Esophagus (tissue), 2 donors: ENCODE results near the gene KCNJ5. TPM values are rescaled to one million over a fixed set of nuclear protein-coding genes. Genes with fewer than 3 reads are reported as not detected.

ENCODE experiments used
- H3K27ac ChIP-seq, 2 donors: one replicate each; pipeline ENCODE4 v1.5.1; 2013; ENCODE audit warnings: low read depth in 2 of 2, mild to moderate bottlenecking in 2 of 2, inconsistent platforms in 1 of 2, low read length in 1 of 2, moderate library complexity in 1 of 2
- H3K27me3 ChIP-seq, 2 donors: one replicate each; pipeline ENCODE4 v1.6.1; 2013; ENCODE audit warnings: low read length in 2 of 2, control low read depth in 1 of 2, mild to moderate bottlenecking in 1 of 2; ENCODE audit not compliant: insufficient read depth in 2 of 2, control insufficient read depth in 1 of 2
- H3K36me3 ChIP-seq, 2 donors: one replicate each; pipeline ENCODE4 v1.6.1; 2013; ENCODE audit warnings: low read length in 1 of 2; ENCODE audit not compliant: control insufficient read depth in 2 of 2, insufficient read depth in 2 of 2
- H3K4me1 ChIP-seq, 2 donors: one replicate each; pipeline ENCODE4 v1.6.1; 2013; ENCODE audit warnings: low read length in 1 of 2; ENCODE audit not compliant: control insufficient read depth in 2 of 2, insufficient read depth in 2 of 2
- H3K4me3 ChIP-seq, 2 donors: one replicate each; pipeline ENCODE4 v1.5.1; 2013; ENCODE audit warnings: low read length in 2 of 2, mild to moderate bottlenecking in 2 of 2, low read depth in 1 of 2, moderate library complexity in 1 of 2
- H3K9me3 ChIP-seq, 2 donors: one replicate each; pipeline ENCODE4 v1.6.1; 2013; ENCODE audit warnings: mild to moderate bottlenecking in 2 of 2, low read depth in 1 of 2, low read length in 1 of 2, moderate library complexity in 1 of 2; ENCODE audit not compliant: control insufficient read depth in 2 of 2, insufficient read depth in 1 of 2
- WGBS, 2 donors: extraction: QIAGEN DNeasy Blood & Tissue Kit; methylation state at CpG; one replicate each; pipeline ENCODE4 v1.1.7; 2013; 5-methylcytosine and 5-hydroxymethylcytosine counted together
- polyA plus RNA-seq, 2 donors: library from polyadenylated mRNA; stranded (reverse); fragments of 200-250 nt; gene quantifications; one replicate each; pipeline ENCODE4 v1.2.3, GENCODE V29; 2013
- donor health status: healthy with polysubstance abuse.
- donor health status: Bipolar disorder and iron deficiency.

Gene KCNJ5
- polyA plus RNA-seq, 2 donors, result 0.08 to 0.27 TPM

DNA sequence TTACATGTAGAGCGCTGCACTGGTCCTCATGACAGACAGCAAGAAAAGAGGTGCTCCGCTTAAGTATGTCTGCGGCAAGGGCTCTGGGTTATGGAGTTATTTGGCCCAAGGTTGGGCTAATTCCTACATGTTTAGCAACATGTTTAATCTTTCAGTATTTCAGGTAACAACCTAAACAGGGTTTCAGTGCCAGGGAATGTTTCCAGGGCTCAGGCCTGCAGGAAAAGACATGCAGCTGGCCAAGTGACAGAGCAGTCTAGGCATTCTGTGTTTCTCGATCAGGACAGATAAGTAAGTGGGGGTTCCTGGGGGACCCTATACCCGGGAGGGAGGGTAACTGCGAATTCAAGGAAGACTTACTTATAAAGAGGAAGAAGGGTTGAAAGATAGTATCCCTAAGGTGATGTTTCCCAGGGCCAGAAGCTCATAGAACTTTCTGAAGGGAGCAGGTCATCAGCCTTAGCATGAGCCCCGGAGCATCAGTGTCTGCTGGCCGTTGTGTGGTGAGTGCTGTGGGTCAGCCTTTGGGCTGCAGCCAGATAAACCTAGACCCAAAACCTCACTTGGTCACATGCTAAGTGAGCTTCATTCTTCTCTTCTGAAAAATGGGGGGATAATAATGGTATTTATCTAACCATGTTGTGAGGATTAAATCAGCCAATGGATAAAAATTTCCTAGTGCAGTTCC, 18.4 kb downstream of the KCNJ5 start:
- WGBS, 2 donors, result 44 to 55% methylated on average over 8 of the region's 8 CpGs
- Histone ChIP-seq H3K36me3 (no peaks in the 10 kb centered on the region), H3K9me3 (no peaks in the 10 kb centered on the region), H3K27ac (peak overlapping the region in 1 of 2 donors; percentile 52), H3K4me1 (peaks cover 0 to 12% of the 10 kb centered on the region in 2 donors), H3K27me3 (no peaks in the 10 kb centered on the region), H3K4me3 (no peak overlapping the region)

DNA sequence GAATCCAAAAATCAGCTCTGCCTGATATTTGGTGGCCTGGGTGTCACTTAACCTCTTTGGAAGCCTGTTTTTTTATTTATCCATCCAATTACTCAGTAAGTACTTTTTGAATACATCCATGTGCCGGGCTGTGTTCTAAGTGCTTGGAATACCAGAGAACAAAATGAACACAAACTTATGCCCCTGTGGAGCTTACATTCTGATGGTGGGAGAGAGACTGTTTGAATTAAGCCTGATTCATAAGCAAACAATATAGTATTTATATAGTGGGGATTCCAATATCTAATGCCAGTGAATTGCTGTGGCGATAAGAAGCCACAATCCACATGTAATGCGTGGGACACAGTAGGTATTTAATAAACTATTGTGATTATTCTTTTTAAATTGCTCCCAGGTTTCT, 19.4 kb downstream of the KCNJ5 start:
- H3K4me1 ChIP-seq, result peaks cover 0 to 12% of the 10 kb centered on the region in 2 donors

DNA sequence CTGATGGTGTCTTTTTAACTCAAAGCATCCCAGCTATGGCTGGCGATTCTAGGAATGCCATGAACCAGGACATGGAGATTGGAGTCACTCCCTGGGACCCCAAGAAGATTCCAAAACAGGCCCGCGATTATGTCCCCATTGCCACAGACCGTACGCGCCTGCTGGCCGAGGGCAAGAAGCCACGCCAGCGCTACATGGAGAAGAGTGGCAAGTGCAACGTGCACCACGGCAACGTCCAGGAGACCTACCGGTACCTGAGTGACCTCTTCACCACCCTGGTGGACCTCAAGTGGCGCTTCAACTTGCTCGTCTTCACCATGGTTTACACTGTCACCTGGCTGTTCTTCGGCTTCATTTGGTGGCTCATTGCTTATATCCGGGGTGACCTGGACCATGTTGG, 20.1 kb downstream of the KCNJ5 start:
- 94 to 96% methylated on average over 17 of the region's 17 CpGs for WGBS, 2 donors
- no peaks in the 10 kb centered on the region for H3K27me3 ChIP-seq
- H3K27ac ChIP-seq, result no peak overlapping the region
- no peak overlapping the region for H3K4me3 ChIP-seq
- H3K36me3 ChIP-seq, result no peaks in the 10 kb centered on the region
- H3K9me3 ChIP-seq, result no peaks in the 10 kb centered on the region
- H3K4me1 ChIP-seq, result peaks cover 0 to 12% of the 10 kb centered on the region in 2 donors

More for the DNA sequence above, 19.4 kb downstream of the KCNJ5 start:
- no peak overlapping the region for H3K27ac ChIP-seq
- no peaks in the 10 kb centered on the region for H3K36me3 ChIP-seq
- H3K9me3 ChIP-seq, result no peaks in the 10 kb centered on the region
- H3K4me3 ChIP-seq, result no peak overlapping the region
- no peaks in the 10 kb centered on the region for H3K27me3 ChIP-seq
- 83 to 86% methylated on average over 3 of the region's 3 CpGs for WGBS, 2 donors

DNA sequence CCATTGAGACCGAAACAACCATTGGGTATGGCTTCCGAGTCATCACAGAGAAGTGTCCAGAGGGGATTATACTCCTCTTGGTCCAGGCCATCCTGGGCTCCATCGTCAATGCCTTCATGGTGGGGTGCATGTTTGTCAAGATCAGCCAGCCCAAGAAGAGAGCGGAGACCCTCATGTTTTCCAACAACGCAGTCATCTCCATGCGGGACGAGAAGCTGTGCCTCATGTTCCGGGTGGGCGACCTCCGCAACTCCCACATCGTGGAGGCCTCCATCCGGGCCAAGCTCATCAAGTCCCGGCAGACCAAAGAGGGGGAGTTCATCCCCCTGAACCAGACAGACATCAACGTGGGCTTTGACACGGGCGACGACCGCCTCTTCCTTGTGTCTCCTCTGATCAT, 20.5 kb downstream of the KCNJ5 start:
- no peaks in the 10 kb centered on the region for H3K36me3 ChIP-seq
- no peaks in the 10 kb centered on the region for H3K27me3 ChIP-seq
- H3K27ac ChIP-seq, result no peak overlapping the region
- H3K9me3 ChIP-seq, result no peaks in the 10 kb centered on the region
- peaks cover 0 to 12% of the 10 kb centered on the region in 2 donors for H3K4me1 ChIP-seq
- WGBS, 2 donors, result 97% methylated on average over 18 of the region's 18 CpGs
- H3K4me3 ChIP-seq, result no peak overlapping the region

DNA sequence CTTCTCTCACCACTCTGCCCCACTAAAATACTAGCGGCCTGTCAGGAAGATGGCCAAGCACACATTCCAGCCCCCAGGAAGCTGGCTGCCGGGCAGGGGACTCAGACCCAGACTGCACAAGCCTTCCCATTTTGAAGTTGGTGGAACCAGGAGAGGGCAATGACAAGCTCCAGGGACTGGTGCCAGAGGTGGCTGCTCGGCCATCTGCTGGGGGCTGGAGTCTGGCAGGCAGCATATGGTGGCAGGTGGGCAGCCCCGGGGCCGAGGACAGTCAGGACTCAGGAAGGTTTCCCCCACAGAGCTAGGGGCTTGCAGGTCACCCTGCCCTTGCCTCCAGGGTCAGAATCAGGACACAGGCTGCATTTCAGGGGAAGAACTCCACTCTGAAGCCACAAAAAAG, 22.6 kb downstream of the KCNJ5 start:
- H3K27ac ChIP-seq, result no peak overlapping the region
- WGBS, 2 donors, result 61 to 71% methylated on average over 5 of the region's 5 CpGs
- H3K36me3 ChIP-seq, result no peaks in the 10 kb centered on the region

DNA sequence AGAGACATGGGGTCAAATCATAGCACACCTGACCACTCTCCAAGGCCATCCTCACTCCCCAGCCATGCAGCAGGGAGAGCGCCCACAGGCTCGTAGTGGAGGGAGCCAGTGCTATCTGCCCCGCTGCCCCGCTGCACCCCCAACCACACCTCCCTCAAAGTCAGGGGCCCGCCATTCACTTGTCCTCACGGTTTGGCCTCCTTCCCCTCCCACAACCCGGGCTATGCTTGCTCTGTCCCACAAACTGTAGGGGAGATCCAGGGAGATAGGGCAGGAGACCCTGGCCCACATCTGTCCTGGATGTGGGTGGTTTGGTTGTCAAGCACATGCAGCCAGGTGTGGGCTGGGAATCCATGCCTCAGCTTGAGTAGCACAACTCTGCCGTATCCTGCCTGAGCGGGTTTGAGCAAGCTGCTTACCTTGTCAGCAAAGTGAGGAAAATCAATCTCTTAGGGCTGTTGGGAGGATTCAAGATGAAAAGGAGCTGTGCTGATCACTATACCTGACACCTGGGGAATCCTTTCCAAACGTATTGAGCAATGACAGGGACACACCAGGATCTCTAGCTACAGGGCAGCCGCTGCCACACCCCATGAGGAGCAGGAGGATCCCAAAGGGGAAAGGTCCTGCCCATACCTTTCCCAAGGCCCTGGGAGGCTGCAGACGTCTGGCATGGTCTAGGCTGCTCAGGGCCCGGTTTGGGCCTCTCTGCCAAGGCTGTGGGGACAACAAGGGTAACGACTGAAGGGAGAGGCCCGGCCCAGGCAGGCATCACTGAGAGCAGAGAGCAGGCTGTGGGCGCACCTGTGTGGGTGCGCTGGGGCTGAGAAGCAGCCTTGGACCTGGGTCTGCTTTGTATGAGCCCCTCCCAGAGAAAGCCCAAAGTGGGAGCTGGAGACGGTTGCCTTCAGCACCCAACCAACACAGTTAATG, 23.3 kb downstream of the KCNJ5 start:
- Histone ChIP-seq H3K9me3 (no peaks in the 10 kb centered on the region), H3K4me3 (no peak overlapping the region), H3K4me1 (peaks cover 0 to 14% of the 10 kb centered on the region in 2 donors), H3K36me3 (no peaks in the 10 kb centered on the region), H3K27me3 (no peaks in the 10 kb centered on the region), H3K27ac (peak overlapping the region; percentile 73 to 80)
- WGBS, 2 donors, result 53 to 73% methylated on average over 18 of the region's 18 CpGs

More for the DNA sequence above, 22.6 kb downstream of the KCNJ5 start:
- Histone ChIP-seq H3K4me1 (peaks cover 0 to 15% of the 10 kb centered on the region in 2 donors), H3K4me3 (no peak overlapping the region), H3K27me3 (no peaks in the 10 kb centered on the region), H3K9me3 (no peaks in the 10 kb centered on the region)

DNA sequence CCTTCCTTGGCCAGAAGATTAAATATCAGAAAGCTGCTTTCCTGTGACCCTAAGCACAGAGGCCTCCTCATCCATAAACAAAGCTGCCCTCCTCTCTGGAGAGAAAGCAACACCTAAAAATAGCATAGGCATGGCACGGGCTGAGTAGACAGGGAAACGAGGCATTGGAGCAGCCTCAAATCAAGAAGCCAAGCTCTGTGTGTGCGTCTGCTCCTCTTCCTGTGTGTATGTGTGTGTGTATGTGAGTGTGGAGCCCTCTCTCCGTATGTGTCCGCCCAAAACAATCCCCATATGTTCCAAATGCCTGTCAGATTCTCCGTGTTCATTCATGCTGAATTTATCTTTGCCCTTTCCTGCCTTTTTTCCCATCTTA, 24.0 kb downstream of the KCNJ5 start:
- Histone ChIP-seq H3K27me3 (no peaks in the 10 kb centered on the region), H3K36me3 (no peaks in the 10 kb centered on the region), H3K4me3 (no peak overlapping the region), H3K4me1 (peaks cover 0 to 14% of the 10 kb centered on the region in 2 donors), H3K27ac (peak overlapping the region in 1 of 2 donors; percentile 80), H3K9me3 (no peaks in the 10 kb centered on the region)
- 31 to 45% methylated on average over 6 of the region's 6 CpGs for WGBS, 2 donors

DNA sequence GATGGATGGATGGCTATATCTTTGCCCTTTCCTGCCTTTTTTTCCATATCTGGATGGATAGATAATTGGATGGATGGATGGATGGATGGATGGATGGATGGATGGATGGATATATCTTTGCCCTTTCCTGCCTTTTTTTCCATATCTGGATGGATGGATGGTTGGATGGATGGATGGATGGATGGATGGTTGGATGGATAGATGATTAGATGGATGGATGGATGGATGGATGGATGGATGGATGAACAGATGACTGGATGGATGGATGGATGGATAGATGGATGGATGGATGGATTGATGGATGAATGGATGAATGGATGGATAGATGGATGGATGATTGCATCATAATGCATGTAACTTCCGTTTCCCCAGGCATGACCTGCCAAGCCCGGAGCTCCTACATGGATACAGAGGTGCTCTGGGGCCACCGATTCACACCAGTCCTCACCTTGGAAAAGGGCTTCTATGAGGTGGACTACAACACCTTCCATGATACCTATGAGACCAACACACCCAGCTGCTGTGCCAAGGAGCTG, 24.9 kb downstream of the KCNJ5 start:
- H3K9me3 ChIP-seq, result no peaks in the 10 kb centered on the region
- no peak overlapping the region for H3K4me3 ChIP-seq
- no peaks in the 10 kb centered on the region for H3K27me3 ChIP-seq
- no peak overlapping the region for H3K27ac ChIP-seq
- H3K36me3 ChIP-seq, result no peaks in the 10 kb centered on the region
- peaks cover 0 to 14% of the 10 kb centered on the region in 2 donors for H3K4me1 ChIP-seq
- WGBS, 2 donors, result 81 to 83% methylated on average over 3 of the region's 3 CpGs

DNA sequence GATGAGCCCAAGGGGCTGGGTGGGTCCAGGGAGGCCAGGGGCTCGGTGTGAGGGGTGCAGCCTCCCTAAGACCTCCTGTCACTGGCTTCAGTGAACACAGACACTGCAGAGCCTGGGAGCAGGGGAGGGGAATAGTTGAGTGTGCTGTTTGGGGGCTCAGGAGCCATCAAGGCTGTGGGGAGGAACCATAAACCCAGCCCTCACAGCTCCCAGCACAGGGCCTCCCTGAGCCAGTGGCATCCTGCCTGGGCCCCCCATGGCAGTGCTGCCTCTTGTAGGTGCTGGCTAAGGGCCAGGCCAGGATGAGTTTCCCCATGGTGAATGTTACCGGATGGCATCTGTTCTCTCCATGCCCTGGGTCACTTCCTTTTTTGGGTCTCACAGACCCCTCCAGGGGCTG, 25.5 kb downstream of the KCNJ5 start:
- Histone ChIP-seq H3K9me3 (no peaks in the 10 kb centered on the region), H3K27ac (no peak overlapping the region), H3K27me3 (no peaks in the 10 kb centered on the region), H3K4me3 (no peak overlapping the region), H3K36me3 (no peaks in the 10 kb centered on the region), H3K4me1 (peaks cover 0 to 14% of the 10 kb centered on the region in 2 donors)
- 83 to 85% methylated on average over 2 of the region's 2 CpGs for WGBS, 2 donors
